Inferior parietal cortex (tissue), 1 donor: Measurements from ENCODE around the gene OR3A2.
"Not testable (repeated sequence)": the region's sequence is repeated elsewhere in the genome, so short reads cannot be mapped to it uniquely, and the experiment has no call there.

Source experiments
- DNase-seq: peaks from one replicate; pipeline ENCODE4 v3.0.0-alpha.2; 2016; ENCODE audit errors: extremely low spot score

OR3A2 gene

DNA sequence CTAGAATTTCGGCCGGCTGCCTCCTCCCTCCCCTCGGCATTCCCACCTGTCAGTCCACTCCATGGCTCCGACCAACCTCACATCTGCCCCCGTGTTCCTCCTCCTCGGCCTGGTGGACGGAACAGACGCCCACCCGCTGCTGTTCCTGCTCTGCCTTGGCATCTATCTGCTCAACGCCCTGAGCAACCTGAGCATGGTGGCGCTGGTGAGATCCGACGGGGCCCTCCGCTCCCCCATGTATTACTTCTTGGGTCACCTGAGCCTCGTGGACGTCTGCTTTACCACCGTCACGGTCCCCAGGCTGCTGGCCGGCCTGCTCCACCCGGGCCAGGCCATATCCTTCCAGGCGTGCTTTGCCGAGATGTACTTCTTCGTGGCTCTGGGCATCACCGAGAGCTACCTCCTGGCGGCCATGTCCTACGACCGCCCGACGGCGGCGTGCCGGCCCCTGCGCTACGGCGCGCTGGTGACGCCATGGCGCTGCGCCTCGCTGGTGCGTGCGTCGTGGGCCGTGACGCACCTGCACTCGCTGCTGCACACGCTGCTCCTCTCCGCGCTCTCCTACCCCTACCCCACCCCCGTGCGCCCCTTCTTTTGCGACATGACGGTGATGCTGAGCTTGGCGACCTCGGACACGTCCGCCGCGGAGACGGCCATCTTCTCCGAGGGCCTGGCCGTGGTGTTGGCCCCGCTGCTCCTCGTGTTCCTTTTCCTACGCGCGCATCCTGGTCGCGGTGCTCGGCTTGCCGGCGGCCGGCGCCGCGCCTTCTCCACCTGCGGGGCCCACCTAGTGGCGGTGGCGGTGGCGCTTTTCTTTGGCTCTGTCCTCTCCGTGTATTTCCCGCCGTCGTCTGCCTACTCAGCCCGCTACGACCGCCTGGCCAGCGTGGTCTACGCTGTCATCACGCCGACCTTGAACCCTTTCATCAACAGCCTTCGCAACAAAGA is at the start of gene OR3A2:
Gene OR3A2, minus strand, starts transcription at position 440 of the 948 bp plus-strand sequence.
- no peak for DNase-seq

- no peak for DNase-seq
These were observed 47.6 kb upstream of the OR3A2 start, which contains the start of gene OR1E2 for GRCh38 chr17:3433741-3434140. OR1E2 (minus strand) TSS chr17:3433841; CDS start chr17:3433841, 0 bp downstream.

- DNase-seq: not testable (repeated sequence)
These were observed 47.1 kb upstream of the OR3A2 start for GRCh38 chr17:3433215-3433614.

DNA sequence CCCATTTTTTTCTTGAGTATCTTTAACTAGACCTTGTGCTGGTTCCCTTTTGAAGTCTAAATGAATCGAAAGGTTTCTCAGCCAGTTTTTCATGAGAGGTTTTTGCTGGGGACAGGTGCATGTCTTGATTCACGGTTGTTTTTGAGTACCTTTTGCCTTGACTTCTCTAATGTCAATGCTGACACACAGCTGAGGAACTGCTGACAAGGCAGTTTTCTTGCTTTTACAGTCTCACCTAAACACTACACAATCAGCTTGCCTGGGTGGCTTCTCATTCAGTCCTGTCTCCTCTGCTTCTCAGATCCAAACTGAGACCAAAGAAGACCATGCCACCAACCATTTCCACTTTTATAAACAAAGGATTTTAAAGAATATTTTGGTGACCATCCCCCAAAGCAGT is 32.1 kb upstream of the OR3A2 start:
- DNase-seq: no peak

DNA sequence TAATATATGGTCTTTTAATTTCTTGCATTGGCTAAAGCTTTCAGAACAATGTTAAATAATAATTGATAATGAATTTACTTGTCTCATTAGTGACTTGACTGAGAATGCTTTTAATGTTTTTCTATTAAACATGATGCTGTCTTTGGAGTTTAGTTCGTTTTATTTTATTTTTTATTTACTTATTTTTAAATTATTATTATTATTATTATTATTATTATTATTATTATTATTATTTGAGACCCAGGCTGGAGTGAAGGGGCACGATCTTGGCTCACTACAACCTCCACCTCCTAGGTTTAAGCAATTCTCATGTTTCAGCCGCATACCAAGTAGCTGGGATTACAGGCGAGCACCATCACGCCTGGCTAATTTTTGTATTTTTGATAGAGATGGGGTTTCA is 29.5 kb upstream of the OR3A2 start:
- DNase-seq: no peak

GRCh38 chr17:3412216-3412615 is 26.1 kb upstream of the OR3A2 start:
- DNase-seq: not testable (repeated sequence)

DNA sequence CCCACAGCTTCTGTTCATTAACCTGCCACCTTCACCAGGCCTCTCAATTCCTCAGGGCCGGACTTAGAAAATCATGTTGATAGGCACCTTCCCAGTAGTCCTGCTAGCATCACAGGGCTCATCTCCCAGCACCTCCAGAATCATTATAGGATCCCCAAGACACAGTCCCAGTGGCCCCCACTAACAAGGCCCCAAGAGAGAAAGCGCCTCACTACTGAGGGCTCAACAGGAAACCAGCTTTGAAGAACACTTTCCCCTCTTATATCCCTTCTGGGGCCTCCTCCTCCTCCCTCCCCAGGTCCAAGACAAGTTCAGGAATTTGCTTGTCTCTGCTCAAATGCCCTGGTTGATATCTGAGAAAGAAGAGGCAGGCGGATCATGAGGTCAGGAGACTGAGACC is 25.0 kb upstream of the OR3A2 start, which contains the start of gene OR3A3:
Gene OR3A3, plus strand, starts transcription at position 301 of the 400 bp plus-strand sequence.
- DNase-seq: no peak

DNA sequence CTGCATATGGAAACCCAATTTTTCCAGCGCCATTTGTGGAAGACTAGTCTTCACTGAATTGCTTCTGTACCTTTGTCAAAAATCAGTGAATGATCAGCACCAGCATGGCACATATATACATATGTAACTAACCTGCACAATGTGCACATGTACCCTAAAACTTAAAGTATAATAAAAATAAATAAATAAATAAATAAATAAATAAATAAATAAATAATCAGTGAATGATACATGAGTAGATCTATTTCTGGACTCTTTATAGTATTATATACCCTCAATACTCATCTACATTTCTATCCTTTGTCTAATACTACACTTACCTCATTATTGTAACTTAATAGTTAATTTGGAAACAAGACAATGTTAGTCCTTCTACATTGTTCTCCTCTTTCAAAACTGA is 17.7 kb upstream of the OR3A2 start:
- DNase-seq: not testable (repeated sequence)

DNA sequence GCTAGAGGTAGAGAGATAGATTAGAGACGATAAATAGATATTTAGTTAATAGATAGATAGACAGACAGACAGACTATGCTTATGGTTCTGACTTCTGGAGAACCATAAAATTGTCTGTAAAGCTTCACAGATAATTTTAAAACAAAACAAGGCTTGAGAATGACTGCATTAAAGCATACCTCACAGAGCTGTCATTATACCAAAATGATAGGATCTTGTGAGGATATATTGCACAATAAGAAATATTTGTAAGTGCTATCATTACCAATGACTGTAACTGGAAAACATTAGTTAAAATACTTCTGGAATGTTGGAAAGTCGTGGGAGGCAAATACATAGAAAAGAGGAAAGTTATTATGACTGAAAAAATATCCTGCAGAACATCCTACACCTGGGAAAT is 15.7 kb upstream of the OR3A2 start:
- no peak for DNase-seq

- DNase-seq: no peak
These were observed 13.9 kb upstream of the OR3A2 start for GRCh38 chr17:3400055-3400454.

DNA sequence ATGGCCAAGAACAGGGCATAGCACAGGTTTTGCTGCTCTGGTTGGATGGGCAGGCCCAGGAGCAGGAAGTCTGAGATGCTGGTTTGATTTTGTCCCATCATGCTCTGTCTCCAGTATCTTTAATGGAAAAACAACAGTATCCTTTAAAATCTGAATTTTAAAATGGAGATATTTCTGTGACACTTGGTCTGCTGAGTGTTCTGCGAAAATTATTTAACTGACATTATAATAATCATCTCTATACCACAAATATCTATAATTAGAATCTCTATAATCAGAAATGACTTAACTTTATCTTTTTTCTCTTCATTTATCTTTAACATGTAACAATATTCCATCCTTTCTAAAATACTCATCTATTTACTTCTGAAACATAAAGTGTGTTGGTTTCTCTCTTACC is 12.2 kb upstream of the OR3A2 start, which contains the start of gene OR1E1:
Gene OR1E1, minus strand, starts transcription at position 101 of the 400 bp plus-strand sequence. Its CDS starts 0 bp downstream, at position 101.
- DNase-seq: no peak

DNA sequence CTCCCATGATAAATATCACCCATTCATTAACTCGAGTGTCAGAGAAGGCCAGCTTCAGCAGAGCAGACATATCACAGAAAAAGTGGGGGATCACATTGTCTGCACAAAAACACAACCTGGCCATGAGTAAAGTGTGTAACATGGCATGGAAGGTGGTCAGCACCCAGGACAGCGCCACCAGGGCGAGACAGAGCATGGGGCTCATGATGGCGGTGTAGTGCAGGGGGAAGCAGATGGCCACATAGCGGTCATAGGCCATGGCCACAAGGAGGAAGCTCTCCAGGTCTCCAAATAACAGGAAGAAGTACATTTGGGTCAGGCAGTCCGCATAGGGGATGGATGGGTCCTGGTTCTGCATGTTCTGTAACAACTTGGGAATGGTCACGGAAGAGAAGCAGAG is 11.7 kb upstream of the OR3A2 start:
- DNase-seq: not testable (repeated sequence)

DNA sequence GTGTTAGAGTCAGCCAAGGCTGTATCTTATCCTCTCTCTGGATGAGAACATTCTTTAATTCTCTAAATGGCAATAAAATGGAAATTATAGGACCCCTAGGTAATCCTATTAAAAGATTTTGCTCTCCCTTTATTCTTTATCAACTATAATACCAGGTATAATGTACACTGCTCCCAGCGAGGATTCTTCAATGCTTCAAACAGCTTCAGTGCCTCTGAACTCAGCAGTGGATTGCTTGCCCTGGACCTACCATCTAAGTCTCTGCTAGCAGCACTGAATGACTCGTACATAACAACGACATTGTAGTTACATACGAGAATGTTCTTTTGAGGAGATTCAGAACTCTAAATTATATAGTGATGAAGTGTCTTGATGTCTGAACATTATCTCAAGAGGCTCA is 3.7 kb upstream of the OR3A2 start:
- DNase-seq: no peak

- no peak for DNase-seq
These were observed 4.2 kb downstream of the OR3A2 start for GRCh38 chr17:3381957-3382356.

GRCh38 chr17:3378321-3378720 is 7.8 kb downstream of the OR3A2 start:
- DNase-seq: no peak

GRCh38 chr17:3371167-3371566 is 14.9 kb downstream of the OR3A2 start:
- DNase-seq: not testable (repeated sequence)

DNA sequence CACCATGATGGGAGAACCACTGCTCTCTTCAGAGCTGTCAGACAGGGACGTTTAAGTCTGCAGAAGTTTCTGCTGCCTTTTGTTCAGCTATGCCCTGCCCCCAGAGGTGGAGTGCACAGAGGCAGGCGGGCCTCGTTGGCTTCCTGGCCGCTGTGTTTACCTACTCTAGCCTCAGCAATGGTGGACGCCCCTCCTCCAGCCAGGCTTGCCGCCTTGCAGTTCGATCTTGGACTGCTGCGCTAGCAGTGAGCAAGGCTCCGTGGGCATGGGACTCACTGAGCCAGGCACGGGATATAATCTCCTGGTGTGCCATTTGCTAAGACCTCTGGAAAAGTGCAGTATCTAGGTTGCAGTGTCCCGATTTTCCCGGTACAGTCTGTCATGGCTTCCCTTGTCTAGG is 43.3 kb downstream of the OR3A2 start:
- not testable (repeated sequence) for DNase-seq

DNA sequence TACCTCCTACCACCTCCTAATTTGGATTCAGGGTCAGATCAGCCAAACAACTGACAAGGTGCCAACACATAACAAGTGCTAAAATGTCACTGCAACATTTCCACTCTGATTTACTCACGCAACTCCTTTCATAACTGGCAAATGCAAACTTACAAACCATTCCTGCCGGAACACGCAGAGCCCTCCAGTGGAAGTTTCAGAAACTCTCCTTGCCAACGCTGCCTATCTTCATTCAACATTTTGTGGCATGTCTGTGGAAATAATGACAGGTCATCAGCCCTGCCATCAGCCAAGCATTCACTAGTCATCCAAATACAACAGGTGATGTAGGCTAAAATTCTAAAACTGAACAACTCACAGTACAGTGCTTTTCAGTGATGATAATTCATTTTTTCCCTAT is 50.2 kb downstream of the OR3A2 start:
- DNase-seq: no peak

DNA sequence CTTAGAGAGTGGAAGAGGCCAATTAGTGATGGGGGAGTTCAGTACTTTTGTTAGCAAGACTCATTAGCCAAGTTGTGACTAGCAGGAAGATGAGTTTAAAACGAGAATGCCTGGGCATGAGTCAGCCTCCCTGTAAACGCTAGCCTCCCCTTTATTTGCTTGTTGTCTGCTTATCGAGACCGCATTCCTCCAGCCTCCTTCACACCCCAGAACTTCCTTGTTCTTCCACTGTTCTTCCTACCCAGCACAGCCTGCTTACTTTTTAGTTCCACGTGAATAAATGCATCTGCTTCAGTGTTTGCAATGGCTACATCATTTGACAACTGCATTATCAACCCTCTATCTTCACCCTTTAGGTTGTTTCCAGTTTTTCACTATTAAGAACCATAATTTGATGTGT is 67.8 kb downstream of the OR3A2 start:
- no peak for DNase-seq

GRCh38 chr17:3316836-3317235 is 69.3 kb downstream of the OR3A2 start:
- no peak for DNase-seq

DNA sequence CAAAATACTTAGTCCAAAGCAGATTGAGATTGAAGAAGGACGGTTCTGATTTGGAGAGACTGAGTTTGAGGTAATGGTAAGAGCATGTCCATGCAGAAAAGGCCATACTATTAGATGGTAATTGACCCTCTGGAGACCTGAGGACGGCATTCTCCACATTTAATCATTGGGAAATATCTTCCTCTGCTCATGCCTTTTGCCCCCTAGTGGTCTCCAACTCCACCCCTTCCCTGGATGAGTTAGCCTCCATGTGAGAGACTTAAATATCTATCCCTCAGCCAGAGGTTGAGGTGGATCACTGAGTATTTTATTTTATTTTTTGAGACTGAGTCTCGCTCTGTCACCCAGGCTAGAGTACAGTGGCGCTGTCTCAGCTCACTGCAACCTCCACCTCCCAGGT is 77.5 kb downstream of the OR3A2 start:
- no peak for DNase-seq

GRCh38 chr17:3298260-3298659 is 87.8 kb downstream of the OR3A2 start, which contains the start of gene OR3A1:
OR3A1 (minus strand) TSS chr17:3298360; CDS start chr17:3292582, 5,778 bp downstream.
- DNase-seq: no peak

GRCh38 chr17:3295632-3296031 is 90.5 kb downstream of the OR3A2 start:
- no peak for DNase-seq
